GM18868 (cell line): ENCODE measurements around the gene YBX3.
"Not testable (repeated sequence)": the region's sequence is repeated elsewhere in the genome, so short reads cannot be mapped to it uniquely, and the experiment has no call there.

ENCODE experiments used
- ATAC-seq: cut with Tn5 transposase; IDR thresholded peaks from one replicate; pipeline ENCODE4 v1.9.1; 2021; ENCODE audit warnings: mild to moderate bottlenecking, moderate library complexity; ENCODE audit not compliant: unreplicated experiment

The YBX3 gene

GRCh38 chr12:10722905-10723746 is at the start of gene YBX3:
Gene YBX3, minus strand, starts transcription at chr12:10723323. Its CDS starts 212 bp downstream, at chr12:10723111.
- peak; percentile 56 for ATAC-seq

GRCh38 chr12:10771132-10771733 is 48.1 kb upstream of the YBX3 start:
- ATAC-seq: no peak

DNA sequence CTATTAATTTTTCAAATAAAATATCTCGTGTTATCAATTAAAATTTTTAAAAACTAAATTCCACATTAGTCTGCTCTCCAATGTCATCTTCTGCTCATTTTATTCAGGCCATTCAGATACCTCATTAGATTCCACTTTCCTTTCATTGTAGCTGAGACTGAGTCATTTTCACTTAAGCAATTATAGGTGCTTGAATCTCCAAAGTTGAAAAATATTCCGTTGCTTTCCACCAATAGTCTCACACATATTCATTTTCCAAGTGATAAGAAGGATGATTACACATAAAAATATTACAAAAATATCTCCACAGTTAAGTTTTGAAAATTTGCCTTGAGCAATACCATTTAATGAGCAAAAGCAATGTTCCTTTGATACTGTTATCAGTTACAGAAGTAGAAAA is 36.5 kb upstream of the YBX3 start:
- no peak for ATAC-seq

DNA sequence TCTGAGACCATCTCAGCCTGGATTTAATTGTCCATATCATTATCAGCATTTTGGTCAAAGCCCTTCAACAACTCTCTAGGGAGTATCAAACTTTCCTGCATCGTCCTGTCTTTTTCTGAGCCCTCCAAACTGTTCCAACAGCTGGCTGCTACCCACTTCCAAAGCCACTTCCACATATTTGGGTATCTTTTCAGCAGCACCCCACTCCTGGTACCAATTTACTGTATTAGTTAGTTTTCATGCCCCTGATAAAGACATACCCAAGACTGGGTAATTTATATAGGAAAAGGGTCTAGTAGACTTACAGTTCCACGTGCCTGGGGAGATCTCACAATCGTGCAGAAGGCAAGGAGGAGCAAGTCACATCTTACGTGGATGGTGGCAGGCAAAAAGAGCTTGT is 33.1 kb upstream of the YBX3 start:
- ATAC-seq: no peak

GRCh38 chr12:10753059-10753458 is 29.9 kb upstream of the YBX3 start:
- no peak for ATAC-seq

GRCh38 chr12:10750385-10750727 is 27.2 kb upstream of the YBX3 start:
- no peak for ATAC-seq

- peak; percentile 97 for ATAC-seq
These were observed 26.7 kb upstream of the YBX3 start for GRCh38 chr12:10749700-10750384.

- ATAC-seq: no peak
These were observed 24.6 kb upstream of the YBX3 start for GRCh38 chr12:10747730-10748129.

DNA sequence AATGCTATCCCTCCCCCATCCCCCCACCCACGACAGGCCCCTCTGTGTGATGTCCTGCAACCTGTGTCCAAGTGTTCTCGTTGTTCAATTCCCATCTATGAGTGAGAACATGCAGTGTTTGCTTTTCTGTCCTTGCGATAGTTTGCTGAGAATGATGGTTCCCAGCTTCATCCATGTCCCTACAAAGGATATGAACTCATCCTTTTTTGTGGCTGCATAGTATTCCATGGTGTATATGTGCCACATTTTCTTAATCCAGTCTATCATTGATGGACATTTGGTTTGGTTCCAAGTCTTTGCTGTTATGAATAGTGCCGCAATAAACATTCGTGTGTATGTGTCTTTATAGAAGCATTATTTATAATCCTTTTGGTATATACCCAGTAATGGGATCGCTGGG is 20.3 kb upstream of the YBX3 start:
- ATAC-seq: not testable (repeated sequence)

- no peak for ATAC-seq
These were observed 18.7 kb upstream of the YBX3 start for GRCh38 chr12:10741845-10742244.

- ATAC-seq: peak; percentile 65
These were observed 17.1 kb upstream of the YBX3 start for GRCh38 chr12:10740182-10740581.

DNA sequence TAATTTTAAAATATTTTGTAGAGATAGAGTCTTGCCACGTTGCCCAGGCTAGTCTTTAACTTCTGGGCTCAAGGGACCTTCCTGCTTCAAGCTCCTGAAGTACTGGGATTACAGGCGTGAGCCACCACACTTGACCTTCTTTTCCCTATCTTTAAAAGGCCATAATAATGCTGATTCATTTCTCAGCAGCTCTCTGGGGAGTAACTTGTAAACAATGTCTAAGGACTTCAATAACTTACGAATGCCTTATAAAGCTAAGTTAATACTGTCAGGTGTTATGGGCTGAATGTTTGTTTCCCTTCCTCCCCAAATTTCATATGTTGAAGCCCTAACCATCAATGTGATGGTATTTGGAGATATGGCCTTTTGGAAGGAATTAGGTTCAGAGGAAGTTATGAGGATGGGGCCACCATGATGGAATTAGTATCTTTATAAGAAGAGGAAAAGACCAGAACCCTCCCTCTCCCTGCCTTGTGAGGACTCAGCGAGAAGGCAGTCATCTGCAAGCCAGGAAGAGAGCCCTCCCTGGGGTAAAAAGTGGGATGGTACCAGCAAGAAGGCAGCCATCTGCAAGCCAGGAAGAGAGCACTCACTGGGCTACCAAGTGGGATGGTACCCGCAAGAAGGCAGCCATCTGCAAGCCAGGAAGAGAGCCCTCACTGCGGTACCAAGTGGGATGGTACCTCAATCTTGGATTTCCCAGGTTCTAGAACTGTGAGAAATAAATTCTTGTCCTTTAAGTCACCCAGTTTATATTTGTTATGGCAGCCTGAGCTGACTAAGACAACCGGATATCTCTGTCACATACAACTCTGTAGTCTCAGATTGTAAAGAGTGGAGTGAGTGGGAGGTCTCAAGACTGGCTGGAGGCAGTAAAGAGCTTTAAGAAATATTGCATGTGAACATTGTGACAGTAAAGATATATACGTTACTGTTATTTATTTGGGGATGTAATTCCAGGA is 16.3 kb upstream of the YBX3 start:
- ATAC-seq: peak; percentile 34

GRCh38 chr12:10737249-10737648 is 14.1 kb upstream of the YBX3 start:
- no peak for ATAC-seq

DNA sequence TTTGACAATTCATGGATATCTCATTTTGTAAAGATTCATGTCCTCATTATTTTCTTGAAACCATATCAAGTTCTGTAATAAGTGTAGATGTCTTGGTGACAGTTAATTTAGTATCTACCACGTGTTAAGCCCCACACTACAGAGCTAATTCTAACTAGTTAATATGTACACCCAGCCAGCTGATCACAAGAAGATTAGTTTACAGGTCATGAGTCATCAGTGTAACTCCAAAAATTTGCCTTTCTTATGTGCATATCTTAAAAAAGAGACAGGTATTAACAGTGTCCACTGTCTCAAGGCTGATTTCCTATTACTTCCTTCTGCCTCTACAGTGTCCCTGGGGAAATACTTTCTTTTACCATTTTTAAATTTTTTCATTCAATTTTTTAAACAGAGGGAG is 13.3 kb upstream of the YBX3 start:
- ATAC-seq: no peak

GRCh38 chr12:10735428-10735827 is 12.3 kb upstream of the YBX3 start:
- ATAC-seq: no peak

- no peak for ATAC-seq
These were observed 9.4 kb upstream of the YBX3 start for GRCh38 chr12:10732549-10732948.

DNA sequence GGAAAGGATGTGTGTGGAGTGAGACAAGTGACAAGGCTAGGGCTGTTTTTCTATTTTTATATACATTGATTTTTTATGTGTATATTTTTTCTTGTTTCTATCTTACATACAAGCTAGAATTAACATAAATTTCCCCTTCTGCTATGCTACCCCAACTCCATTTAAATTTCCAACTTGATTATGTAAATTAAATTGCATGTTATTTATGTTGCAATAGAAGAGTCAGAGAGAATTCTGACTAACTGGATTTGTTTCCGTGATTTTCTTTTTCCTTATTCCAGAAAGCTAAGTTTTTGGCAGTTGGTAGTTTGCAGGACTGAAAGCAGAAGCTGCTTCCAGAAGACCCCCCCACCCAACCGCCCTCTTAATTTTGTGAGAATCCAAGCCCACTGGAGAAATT is 8.9 kb upstream of the YBX3 start:
- no peak for ATAC-seq

GRCh38 chr12:10730559-10730958 is 7.4 kb upstream of the YBX3 start:
- ATAC-seq: no peak

DNA sequence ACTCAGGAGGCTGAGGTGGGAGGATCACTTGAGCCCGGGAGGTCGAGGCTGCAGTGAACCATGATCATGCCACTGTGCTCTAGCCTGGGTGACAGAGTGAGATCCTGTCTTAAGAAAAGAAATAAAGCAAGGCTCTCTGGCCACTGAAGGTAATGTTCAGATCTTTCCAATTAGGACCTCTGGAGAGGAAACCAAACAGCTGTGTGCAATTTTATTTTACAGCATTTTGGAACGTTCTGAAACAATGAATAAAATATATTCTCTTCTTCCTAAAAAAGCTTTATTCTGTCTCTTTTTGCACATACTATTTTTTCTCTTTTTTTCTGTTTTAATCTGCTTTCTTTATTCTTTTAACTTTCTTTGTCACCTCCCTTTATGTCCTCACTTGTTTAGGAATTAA is 5.0 kb upstream of the YBX3 start:
- ATAC-seq: no peak

- ATAC-seq: no peak
These were observed 3.8 kb upstream of the YBX3 start for GRCh38 chr12:10726945-10727344.

DNA sequence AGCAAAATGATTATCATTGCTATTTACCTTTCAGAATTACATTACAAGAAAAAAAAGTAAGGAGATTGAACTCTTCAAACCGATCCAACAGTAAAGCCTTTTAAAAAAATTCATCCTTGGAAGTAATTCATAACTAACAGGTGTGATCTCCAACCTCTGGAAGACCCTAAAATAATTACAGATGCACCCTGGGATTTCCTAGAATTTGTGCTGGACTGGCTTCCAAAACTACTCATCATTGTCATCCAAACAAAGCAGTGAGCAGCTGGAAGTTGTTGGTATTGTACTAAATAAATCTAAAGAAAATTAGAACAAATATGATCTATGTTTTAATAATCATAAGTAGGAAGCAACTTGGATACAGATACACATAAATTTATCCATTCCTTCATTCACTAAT is 1.9 kb upstream of the YBX3 start:
- ATAC-seq: no peak
